ENCODE data around the gene WTAP.
"Not testable (repeated sequence)": the region's sequence is repeated elsewhere in the genome, so short reads cannot be mapped to it uniquely, and the experiment has no call there.

The WTAP gene

DNA sequence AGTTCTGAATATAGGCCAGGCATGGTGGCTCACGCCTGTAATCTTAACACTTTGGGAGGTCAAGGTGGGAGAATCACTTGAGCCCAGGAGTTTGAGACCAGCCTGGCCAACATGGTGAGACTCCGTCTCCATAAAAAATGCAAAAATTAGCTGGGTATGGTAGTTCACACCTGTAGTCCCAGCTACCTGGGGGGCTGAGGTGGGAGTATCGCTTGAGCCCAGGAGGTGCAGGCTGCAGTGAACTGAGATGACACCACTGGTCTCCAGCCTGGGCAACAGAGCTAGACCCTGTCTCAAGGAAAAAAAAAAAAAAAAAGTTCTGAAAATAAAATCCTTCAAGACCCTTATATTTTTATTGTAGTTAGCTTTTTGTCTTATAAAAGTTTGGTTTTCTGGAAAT, 11.7 kb upstream of the WTAP start:
- DNase-seq = no peak
- Histone ChIP-seq H3K9me3 (ENCODE audit: control insufficient read depth, low read length) (no peaks in the 10 kb centered on the region), H3K4me1 (ENCODE audit: control insufficient read depth, insufficient read depth, low read length, poor library complexity, severe bottlenecking) (no peaks in the 10 kb centered on the region), H3K36me3 (ENCODE audit: control insufficient read depth, insufficient read depth, low read length) (no peaks in the 10 kb centered on the region), H3K27me3 (replicated peaks; ENCODE audit: control insufficient read depth, insufficient read depth, low read length, poor library complexity, severe bottlenecking) (no peaks in the 10 kb centered on the region), H3K27ac (ENCODE audit: insufficient read depth, low read length, poor library complexity, severe bottlenecking) (no peak overlapping the region), H3K4me3 (ENCODE audit: insufficient read depth, low read depth, low read length, poor library complexity, severe bottlenecking) (no peak overlapping the region)

DNA sequence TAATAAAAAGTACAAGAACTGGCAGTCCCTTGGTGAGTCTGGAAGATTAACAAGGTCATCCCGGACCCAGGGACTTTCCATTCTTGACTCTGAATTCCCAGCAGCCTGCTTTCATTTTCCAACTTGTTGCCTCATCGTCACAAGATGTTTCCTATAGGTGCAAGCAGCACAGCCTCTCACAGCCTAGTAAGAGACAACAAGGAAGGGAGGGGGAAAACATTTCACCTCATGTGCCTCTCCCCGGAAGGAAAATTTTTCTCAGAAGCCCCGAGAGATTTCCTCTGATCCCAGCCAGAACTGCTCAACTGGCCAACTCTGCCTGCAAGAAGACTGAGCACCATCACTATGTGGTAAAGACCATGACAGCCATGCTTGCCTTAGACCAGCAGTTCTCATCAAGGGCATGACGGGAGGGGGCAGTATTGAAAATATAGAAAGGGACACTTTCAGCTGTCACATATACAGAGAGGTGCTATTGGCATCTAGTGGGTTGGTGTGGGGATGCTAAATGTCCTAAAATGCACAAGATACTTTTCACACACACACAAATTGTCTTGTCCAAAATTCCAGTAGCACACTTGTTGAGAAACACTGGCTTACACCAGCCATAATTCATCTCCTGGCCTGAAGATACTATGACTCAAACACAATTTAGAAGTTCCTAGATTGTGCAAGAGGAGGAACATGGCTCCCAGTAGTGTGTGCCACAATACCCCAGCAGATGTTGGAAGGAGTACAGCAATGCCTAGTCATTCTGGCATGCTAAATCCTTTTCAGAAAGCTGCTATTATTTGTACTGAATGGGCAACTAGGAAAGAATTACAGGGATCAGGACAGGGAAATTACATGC, 10.8 kb upstream of the WTAP start:
- Histone ChIP-seq H3K4me3 (ENCODE audit: insufficient read depth, low read depth, low read length, poor library complexity, severe bottlenecking) (no peak overlapping the region), H3K9me3 (ENCODE audit: control insufficient read depth, low read length) (no peaks in the 10 kb centered on the region), H3K27me3 (replicated peaks; ENCODE audit: control insufficient read depth, insufficient read depth, low read length, poor library complexity, severe bottlenecking) (no peaks in the 10 kb centered on the region), H3K27ac (ENCODE audit: insufficient read depth, low read length, poor library complexity, severe bottlenecking) (no peak overlapping the region), H3K4me1 (ENCODE audit: control insufficient read depth, insufficient read depth, low read length, poor library complexity, severe bottlenecking) (no peaks in the 10 kb centered on the region), H3K36me3 (ENCODE audit: control insufficient read depth, insufficient read depth, low read length) (no peaks in the 10 kb centered on the region)
- no peak for DNase-seq

DNA sequence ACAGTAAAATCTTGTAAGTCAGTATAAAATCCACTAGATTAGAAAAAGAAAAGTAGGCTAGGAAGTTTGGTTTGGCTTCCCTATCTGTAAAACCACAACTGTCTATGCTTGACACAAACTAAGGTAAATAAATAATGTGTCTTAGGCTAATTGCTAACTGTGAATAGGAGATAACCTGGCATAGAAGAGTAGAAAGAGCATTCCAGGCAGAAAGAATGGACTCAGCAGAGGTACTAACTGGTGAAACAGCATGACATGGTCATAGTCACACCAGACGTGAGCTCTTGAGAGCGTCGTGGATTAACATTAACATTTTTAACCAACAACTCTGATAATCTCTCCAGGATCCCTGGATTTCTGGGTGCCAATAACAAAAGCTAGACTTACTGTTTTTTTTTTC, 8.7 kb upstream of the WTAP start:
- Histone ChIP-seq H3K4me1 (ENCODE audit: control insufficient read depth, insufficient read depth, low read length, poor library complexity, severe bottlenecking) (no peaks in the 10 kb centered on the region), H3K9me3 (ENCODE audit: control insufficient read depth, low read length) (no peaks in the 10 kb centered on the region), H3K4me3 (ENCODE audit: insufficient read depth, low read depth, low read length, poor library complexity, severe bottlenecking) (no peak overlapping the region), H3K27me3 (replicated peaks; ENCODE audit: control insufficient read depth, insufficient read depth, low read length, poor library complexity, severe bottlenecking) (no peaks in the 10 kb centered on the region), H3K36me3 (ENCODE audit: control insufficient read depth, insufficient read depth, low read length) (no peaks in the 10 kb centered on the region), H3K27ac (ENCODE audit: insufficient read depth, low read length, poor library complexity, severe bottlenecking) (no peak overlapping the region)
- no peak for DNase-seq

DNA sequence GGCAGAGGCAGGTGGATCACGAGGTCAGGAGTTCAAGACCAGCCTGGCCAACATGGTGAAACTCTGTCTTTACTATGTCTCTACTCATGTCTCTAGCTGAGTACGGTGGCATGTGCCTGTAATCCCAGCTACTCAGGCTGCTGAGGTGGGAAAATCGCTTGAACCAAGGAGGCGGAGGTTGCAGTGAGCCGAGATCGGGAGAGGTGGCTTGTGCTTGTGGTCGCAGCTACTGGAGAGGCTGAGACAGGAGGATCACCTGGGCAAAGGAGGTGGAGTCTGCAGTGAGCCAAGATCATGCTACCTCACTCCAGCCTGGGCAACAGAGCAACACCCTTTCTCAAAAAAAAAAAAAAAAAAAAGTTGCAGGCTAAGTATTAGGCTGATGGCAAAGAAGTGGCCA, 8.0 kb upstream of the WTAP start:
- Histone ChIP-seq H3K27ac (ENCODE audit: insufficient read depth, low read length, poor library complexity, severe bottlenecking) (no peak overlapping the region), H3K27me3 (replicated peaks; ENCODE audit: control insufficient read depth, insufficient read depth, low read length, poor library complexity, severe bottlenecking) (no peaks in the 10 kb centered on the region), H3K4me1 (ENCODE audit: control insufficient read depth, insufficient read depth, low read length, poor library complexity, severe bottlenecking) (no peaks in the 10 kb centered on the region), H3K36me3 (ENCODE audit: control insufficient read depth, insufficient read depth, low read length) (no peaks in the 10 kb centered on the region), H3K4me3 (ENCODE audit: insufficient read depth, low read depth, low read length, poor library complexity, severe bottlenecking) (no peak overlapping the region), H3K9me3 (ENCODE audit: control insufficient read depth, low read length) (no peaks in the 10 kb centered on the region)
- DNase-seq = no peak

DNA sequence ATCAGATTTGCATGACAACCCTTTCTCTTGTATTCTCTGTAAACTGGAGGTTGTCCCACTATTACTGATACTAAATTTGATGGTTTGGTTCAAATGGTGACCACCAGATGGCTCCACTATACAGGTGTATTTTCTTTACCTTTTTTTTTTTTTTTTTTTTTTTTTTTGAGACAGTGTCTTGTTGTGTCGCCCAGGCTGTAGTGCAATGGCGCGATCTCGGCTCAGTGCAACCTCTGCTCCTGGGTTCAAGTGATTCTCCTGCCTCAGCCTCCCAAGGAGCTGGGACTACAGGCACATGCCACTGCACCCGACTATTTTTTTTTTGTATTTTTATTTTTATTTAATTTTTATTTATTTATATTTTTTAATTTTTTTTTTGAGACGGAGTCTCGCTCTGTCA, 6.6 kb upstream of the WTAP start:
- peak in 1 of 3 donors; percentile 39 for DNase-seq
- no peak overlapping the region for H3K27ac ChIP-seq (ENCODE audit: insufficient read depth, low read length, poor library complexity, severe bottlenecking)
- H3K4me3 ChIP-seq (ENCODE audit: insufficient read depth, low read depth, low read length, poor library complexity, severe bottlenecking) = no peak overlapping the region
- H3K27me3 ChIP-seq (replicated peaks; ENCODE audit: control insufficient read depth, insufficient read depth, low read length, poor library complexity, severe bottlenecking) = no peaks in the 10 kb centered on the region
- H3K9me3 ChIP-seq (ENCODE audit: control insufficient read depth, low read length) = no peaks in the 10 kb centered on the region
- no peaks in the 10 kb centered on the region for H3K36me3 ChIP-seq (ENCODE audit: control insufficient read depth, insufficient read depth, low read length)
- H3K4me1 ChIP-seq (ENCODE audit: control insufficient read depth, insufficient read depth, low read length, poor library complexity, severe bottlenecking) = peaks cover under 1% of the 10 kb centered on the region

DNA sequence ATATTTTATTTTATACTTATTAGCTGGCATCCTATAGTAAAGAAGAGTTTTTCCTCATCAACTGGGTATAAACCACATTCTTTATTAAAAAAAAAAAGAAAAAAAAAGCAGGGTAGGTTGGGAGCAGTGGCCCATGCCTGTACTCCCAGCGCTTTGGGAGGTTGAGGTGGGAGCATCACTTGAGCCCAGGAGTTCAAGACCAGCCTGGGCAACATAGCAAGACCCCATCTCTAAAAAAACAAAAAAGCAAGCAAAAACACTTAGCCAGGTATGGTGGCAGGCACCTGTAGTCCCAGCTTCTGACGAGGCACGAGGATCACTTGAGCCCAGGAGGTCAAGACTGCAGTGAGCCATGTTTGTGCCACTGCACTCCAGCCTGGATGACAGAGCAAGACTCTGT, 5.3 kb upstream of the WTAP start:
- not testable (repeated sequence) for H3K27me3 ChIP-seq (replicated peaks; ENCODE audit: control insufficient read depth, insufficient read depth, low read length, poor library complexity, severe bottlenecking); H3K9me3 ChIP-seq (ENCODE audit: control insufficient read depth, low read length); H3K27ac ChIP-seq (ENCODE audit: insufficient read depth, low read length, poor library complexity, severe bottlenecking); DNase-seq; H3K36me3 ChIP-seq (ENCODE audit: control insufficient read depth, insufficient read depth, low read length); H3K4me3 ChIP-seq (ENCODE audit: insufficient read depth, low read depth, low read length, poor library complexity, severe bottlenecking)
- H3K4me1 ChIP-seq (ENCODE audit: control insufficient read depth, insufficient read depth, low read length, poor library complexity, severe bottlenecking) = peaks cover 12% of the 10 kb centered on the region

DNA sequence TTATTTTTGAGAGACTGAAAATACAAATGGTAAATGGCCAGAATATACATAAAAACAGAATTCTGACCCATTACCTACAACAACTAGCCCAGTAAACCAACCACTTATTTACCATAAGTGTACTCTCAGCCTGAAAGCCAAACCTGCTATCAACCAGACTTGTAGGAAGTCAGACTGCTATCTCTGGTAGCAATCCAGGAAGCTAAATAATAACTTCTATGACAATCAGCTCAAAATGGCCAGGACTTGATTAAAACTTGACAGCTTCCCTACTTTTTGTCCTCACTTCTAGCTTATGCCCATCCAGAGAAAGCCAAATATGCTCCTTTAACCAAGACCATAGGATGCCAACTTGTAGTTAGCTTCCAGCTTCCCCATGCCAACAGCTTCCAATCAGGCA, 4.7 kb upstream of the WTAP start:
- H3K4me1 ChIP-seq (ENCODE audit: control insufficient read depth, insufficient read depth, low read length, poor library complexity, severe bottlenecking) = peaks cover 12% of the 10 kb centered on the region
- H3K4me3 ChIP-seq (ENCODE audit: insufficient read depth, low read depth, low read length, poor library complexity, severe bottlenecking) = no peak overlapping the region
- no peak overlapping the region for H3K27ac ChIP-seq (ENCODE audit: insufficient read depth, low read length, poor library complexity, severe bottlenecking)
- H3K27me3 ChIP-seq (replicated peaks; ENCODE audit: control insufficient read depth, insufficient read depth, low read length, poor library complexity, severe bottlenecking) = no peaks in the 10 kb centered on the region
- H3K9me3 ChIP-seq (ENCODE audit: control insufficient read depth, low read length) = no peaks in the 10 kb centered on the region
- H3K36me3 ChIP-seq (ENCODE audit: control insufficient read depth, insufficient read depth, low read length) = no peaks in the 10 kb centered on the region
- DNase-seq = no peak

DNA sequence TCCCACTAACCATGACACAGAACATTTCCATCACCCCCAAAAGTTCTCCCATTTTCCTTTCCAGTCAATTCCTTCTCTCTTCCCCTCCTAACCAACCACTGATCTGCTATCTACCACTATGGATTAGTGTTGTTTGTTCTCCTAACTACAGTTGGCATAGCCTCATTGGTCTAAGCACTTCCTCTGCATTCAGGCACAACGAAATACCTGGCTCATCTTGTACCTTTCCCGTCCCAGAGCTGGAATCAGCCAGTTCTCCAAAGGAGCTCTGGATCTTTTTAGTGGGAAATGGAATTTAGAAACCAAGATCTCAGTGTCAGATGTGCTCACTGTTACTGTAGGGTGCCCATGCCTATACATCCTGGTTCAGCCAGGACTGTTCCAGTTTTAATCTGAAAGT, 4.0 kb upstream of the WTAP start:
- no peak for DNase-seq
- no peak overlapping the region for H3K4me3 ChIP-seq (ENCODE audit: insufficient read depth, low read depth, low read length, poor library complexity, severe bottlenecking)
- H3K27ac ChIP-seq (ENCODE audit: insufficient read depth, low read length, poor library complexity, severe bottlenecking) = no peak overlapping the region
- no peaks in the 10 kb centered on the region for H3K27me3 ChIP-seq (replicated peaks; ENCODE audit: control insufficient read depth, insufficient read depth, low read length, poor library complexity, severe bottlenecking)
- peaks cover 12% of the 10 kb centered on the region for H3K4me1 ChIP-seq (ENCODE audit: control insufficient read depth, insufficient read depth, low read length, poor library complexity, severe bottlenecking)
- no peaks in the 10 kb centered on the region for H3K36me3 ChIP-seq (ENCODE audit: control insufficient read depth, insufficient read depth, low read length)
- H3K9me3 ChIP-seq (ENCODE audit: control insufficient read depth, low read length) = no peaks in the 10 kb centered on the region

DNA sequence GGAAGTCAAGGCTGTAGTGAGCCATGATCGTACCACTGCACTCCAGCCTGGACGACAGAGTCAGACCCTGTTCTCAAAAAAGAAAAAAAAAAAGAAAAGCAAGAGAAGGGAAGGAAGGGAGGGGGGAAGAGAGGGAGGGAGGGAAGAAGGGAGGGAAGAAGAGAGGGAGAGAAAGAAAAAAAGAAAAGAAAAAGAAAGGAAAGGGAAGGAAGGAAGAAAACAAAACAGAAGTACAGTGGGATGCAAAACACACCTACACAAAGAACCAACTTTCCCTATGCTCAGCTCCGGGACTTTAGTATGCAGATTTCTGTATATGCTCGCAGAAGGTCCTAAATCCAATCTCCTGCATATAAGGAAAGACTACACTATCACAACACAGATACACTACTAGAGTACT, 2.5 kb upstream of the WTAP start:
- no peak overlapping the region for H3K4me3 ChIP-seq (ENCODE audit: insufficient read depth, low read depth, low read length, poor library complexity, severe bottlenecking)
- DNase-seq = no peak
- H3K27me3 ChIP-seq (replicated peaks; ENCODE audit: control insufficient read depth, insufficient read depth, low read length, poor library complexity, severe bottlenecking) = no peaks in the 10 kb centered on the region
- no peaks in the 10 kb centered on the region for H3K9me3 ChIP-seq (ENCODE audit: control insufficient read depth, low read length)
- peaks cover 23% of the 10 kb centered on the region for H3K4me1 ChIP-seq (ENCODE audit: control insufficient read depth, insufficient read depth, low read length, poor library complexity, severe bottlenecking)
- H3K27ac ChIP-seq (ENCODE audit: insufficient read depth, low read length, poor library complexity, severe bottlenecking) = no peak overlapping the region
- no peaks in the 10 kb centered on the region for H3K36me3 ChIP-seq (ENCODE audit: control insufficient read depth, insufficient read depth, low read length)

DNA sequence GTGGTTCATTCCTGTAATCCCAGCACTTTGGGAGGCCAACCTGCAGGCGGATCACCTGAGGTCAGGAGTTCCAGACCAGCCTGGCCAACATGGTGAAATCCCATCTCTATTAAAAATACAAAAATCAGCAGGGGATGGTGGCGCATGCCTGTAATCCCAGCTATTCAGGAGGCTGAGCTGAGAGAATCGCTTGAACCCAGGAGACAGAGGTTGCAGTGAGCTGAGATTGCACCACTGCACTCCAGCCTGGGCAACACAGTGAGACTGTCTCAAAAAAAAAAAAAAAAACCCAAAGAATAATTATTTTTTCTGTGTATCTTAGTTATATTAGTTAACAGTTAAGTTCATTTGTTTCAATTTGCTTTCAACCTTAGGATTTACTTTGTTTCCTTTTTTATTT, 2.1 kb upstream of the WTAP start:
- H3K4me1 ChIP-seq (ENCODE audit: control insufficient read depth, insufficient read depth, low read length, poor library complexity, severe bottlenecking) = peaks cover 26% of the 10 kb centered on the region
- not testable (repeated sequence) for H3K27me3 ChIP-seq (replicated peaks; ENCODE audit: control insufficient read depth, insufficient read depth, low read length, poor library complexity, severe bottlenecking); H3K36me3 ChIP-seq (ENCODE audit: control insufficient read depth, insufficient read depth, low read length); H3K4me3 ChIP-seq (ENCODE audit: insufficient read depth, low read depth, low read length, poor library complexity, severe bottlenecking); DNase-seq; H3K27ac ChIP-seq (ENCODE audit: insufficient read depth, low read length, poor library complexity, severe bottlenecking); H3K9me3 ChIP-seq (ENCODE audit: control insufficient read depth, low read length)
